Gastroesophageal sphincter (tissue), 3 donors: ENCODE results near the gene ZMYND10.

ENCODE experiments used
- CTCF ChIP-seq, 4 experiments: fragments of 200-600 bp in 2 of 4; fragments of 450-650 bp in 2 of 4; sonication (generic) in 1 of 4; IDR thresholded peaks; one replicate each; pipeline ENCODE4 v1.5.1; 2017 to 2019; ENCODE audit warnings: antibody characterized with exemption in 4 of 4, mild to moderate bottlenecking in 2 of 4, moderate library complexity in 2 of 4
- POLR2A ChIP-seq, 2 donors: fragments of 450-650 bp; IDR thresholded peaks; one replicate each; pipeline ENCODE4 v1.6.1; 2017; ENCODE audit warnings: antibody characterized with exemption in 2 of 2, mild to moderate bottlenecking in 2 of 2, moderate library complexity in 1 of 2

GRCh38 chr3:50354850-50355249 lies 9.3 kb upstream of the ZMYND10 start:
- TF ChIP-seq POLR2A (IDR thresholded peaks at IDR 0.05), result no peak
- TF ChIP-seq CTCF (IDR thresholded peaks at IDR 0.05), result no peak
